GM18526 (cell line): ENCODE measurements around the gene PARP6.

Experiments
- POLR2A ChIP-seq: IDR thresholded peaks from 3 replicates; pipeline ENCODE4 v1.6.1; 2011; ENCODE audit not compliant: insufficient read length; ENCODE audit errors: extremely low read depth

Gene PARP6

DNA sequence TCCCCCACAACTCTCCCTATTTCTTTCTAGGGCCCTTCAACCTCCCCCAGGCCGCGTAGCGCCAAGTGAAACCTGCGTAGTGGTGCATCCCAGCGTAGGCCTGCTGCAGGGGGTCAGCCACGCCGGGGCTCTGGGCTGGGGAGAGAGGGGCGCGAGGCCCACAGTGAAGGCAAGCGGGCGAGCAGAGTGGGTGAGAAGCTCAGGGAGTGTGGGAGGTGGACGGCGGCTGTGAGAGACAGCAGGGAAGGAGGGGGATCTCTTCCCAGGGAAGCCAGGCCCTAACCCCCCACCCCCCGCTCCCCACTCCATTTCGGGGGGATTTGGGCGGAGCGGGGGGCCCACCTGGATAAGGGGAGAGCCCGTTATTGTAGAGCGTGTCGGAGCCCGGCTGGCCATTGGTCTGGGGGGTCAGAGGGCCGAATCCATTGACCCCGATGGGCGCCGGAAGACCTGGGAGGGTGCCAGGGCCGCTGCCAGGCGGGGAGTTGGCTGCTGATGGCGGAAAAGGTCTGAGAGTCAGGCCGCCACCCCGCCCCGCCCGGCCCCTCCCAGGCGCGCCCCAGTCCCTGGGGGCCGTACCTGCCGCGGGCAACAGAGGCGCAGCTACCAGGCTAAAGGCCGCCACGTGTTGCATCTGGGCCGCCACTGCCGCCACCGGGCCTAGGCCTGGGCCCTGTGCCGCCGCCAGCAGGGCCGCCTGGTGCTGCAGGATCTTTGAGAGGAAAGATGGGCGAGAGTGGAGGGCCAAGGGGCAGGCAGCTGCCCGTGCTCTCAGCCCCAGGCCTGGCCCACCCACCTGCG lies 16.6 kb upstream of the PARP6 start:
- TF ChIP-seq POLR2A: no peak

- no peak for TF ChIP-seq POLR2A
These were observed 13.7 kb upstream of the PARP6 start for GRCh38 chr15:72285927-72286516.

GRCh38 chr15:72285402-72285801 lies 13.0 kb upstream of the PARP6 start:
- TF ChIP-seq POLR2A: no peak

DNA sequence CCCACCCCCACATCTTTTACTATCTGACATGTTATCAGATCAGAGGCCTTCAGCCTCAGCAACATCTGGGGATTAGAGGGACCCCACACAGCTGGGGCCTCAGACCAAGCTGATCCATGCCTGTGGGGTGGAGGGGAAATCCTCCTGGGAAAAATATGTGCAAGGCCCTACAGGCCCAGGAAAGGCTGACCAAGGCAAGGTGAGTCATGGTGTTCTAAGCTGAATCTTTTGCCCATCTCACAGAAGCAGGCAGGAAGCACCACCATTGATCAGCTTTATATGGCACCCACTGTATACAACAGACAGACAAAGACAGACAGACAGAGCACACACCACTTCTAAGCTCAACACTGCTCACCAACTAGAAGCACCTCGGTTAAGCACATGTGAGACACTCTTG lies 12.4 kb upstream of the PARP6 start:
- TF ChIP-seq POLR2A: no peak

DNA sequence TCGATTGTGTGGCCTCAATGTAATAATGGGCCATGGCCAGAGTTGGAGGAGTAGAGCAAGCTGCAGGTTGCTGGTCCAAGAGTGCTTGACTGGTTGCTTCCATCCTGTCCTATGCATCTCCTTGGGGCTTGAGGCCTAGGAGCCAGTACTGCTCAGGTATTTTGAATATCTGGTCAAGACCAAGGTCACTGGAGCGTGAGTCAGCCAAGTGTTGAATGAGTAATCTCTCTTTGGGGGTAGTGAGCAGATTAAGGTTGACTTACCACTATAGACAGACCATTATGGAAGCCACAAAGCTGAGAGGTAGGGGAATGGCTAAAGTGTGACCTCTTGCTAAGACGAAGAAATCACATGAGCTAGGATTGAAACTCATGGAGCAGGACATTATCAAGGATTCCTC lies 9.4 kb upstream of the PARP6 start:
- no peak for TF ChIP-seq POLR2A

- no peak for TF ChIP-seq POLR2A
These were observed 8.4 kb upstream of the PARP6 start for GRCh38 chr15:72280751-72281150.

DNA sequence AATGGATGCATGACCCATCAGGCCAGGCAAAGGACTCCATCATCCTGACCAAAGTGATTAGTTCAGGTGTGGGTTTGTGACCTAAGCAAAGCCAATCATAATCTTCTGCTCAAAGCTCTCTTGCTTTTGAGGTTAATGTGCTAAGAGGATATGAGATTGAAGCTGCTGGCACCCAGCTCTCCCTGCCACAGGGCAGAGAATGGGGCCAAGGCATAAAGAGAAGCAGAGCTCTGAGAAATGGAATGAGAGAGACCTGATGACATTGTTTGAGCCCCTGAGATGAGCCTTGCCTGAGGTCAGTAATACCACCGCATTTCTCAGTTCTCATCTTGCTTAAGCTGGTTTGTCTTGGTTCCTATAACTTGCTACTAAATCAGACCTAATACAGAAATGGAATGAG lies 6.4 kb upstream of the PARP6 start:
- TF ChIP-seq POLR2A: no peak

DNA sequence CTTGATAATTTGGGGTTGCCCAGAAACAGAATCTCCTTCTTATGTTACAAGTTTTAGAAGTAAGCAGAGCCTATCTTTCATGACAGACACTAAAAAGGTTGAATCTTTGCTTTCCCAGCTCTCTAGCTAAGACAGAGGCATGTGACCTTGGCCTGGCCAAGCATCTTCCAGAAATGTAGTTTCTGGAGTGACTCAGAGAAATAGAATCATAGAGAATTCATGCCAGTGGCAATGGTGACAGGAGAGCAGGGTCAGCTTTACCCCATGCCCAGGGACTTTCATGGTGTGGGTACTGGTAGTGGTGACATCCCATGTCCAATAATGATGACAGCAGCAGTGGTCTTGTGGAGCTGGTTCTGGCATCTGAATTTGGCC lies 4.0 kb upstream of the PARP6 start:
- no peak for TF ChIP-seq POLR2A

- TF ChIP-seq POLR2A: no peak
These were observed 621 bp upstream of the PARP6 start for GRCh38 chr15:72272997-72273352.

GRCh38 chr15:72271895-72272212 lies 500 bp downstream of the PARP6 start:
- no peak for TF ChIP-seq POLR2A

DNA sequence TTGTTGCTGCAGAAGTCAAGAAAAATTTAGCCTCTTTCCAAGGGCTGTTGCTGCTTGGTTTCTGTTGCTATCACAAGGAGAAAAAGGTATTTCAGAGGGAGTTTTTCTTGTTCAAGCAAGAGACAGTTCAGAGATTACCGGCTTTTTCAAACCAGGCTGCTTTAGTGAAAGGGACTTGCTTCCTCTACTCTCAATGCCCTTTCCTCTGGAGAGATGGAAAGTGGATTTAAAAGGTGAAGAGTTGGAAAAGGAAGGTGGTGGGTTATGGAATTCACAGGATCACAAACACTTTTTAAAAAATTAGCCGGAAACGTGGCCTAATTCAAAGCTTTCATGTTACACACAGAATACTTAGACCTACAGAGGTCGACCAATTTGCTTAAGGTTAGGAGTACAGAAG lies 1.1 kb downstream of the PARP6 start:
- no peak for TF ChIP-seq POLR2A

DNA sequence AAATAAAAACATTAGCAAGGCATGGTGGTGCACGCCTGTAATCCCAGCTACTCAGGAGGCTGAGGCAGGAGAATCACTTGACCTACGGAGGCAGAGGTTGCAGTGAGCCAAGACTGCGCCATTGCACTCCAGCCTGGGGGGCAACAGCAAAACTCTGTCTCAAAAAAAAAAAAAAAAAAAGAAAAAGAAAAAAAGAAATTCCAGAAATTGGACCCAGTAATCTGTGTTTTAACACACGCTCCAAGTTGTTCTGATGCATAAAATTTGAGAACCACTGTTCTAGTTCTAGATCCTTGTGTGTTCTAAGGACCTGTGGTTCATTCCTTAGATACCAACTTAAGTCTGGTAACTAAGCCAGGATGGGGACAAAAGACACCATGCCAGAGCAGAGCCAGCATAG lies 2.6 kb downstream of the PARP6 start:
- TF ChIP-seq POLR2A: no peak

GRCh38 chr15:72265031-72265430 lies 7.3 kb downstream of the PARP6 start:
- TF ChIP-seq POLR2A: no peak

DNA sequence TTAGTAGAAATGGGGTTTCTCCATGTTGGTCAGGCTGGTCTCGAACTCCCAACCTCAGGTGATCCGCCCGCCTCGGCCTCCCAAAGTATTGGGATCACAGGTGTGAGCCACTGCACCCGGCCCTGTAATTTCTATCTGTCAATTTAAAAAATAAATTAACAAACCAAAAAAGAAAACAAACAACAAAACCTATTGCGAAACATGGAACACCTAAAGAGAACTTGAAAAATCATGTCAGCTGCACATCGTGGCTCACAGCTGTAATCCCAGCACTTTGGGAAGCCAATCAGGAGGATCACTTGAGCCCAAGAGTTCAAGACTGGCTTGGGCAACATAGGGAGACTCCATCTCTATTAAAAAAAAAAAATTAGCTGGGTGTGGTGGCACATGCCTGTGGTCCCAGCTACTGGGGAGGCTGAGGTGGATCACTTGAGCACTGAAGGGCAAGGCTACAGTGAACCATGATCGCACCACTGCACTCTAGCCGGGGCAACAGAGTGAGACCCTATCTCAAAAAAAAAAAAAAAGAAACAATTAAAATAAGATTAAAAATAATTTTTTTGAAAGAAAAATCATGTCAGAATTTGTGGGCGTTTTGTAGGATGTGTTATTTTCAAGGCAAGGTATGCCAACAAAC lies 19.6 kb downstream of the PARP6 start:
- no peak for TF ChIP-seq POLR2A

- TF ChIP-seq POLR2A: no peak
These were observed 23.1 kb downstream of the PARP6 start for GRCh38 chr15:72249142-72249810.

DNA sequence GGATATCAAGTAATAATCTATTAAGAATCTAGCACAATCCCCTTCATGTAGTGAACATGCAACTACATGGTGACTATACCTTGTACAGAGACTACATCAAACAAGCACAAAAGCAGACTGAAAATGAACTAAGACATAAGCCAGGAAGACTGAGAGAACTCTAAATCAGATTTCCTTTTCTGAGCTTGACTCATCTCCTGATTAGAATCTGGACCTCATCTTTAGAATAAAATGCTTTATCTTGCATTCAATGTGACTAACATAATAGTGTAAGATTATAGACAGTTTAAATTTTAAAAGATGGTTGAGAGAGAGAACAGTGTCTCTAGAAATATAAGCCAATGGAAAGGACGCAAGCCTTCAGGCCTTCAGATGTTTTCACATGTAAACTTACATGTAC lies 23.8 kb downstream of the PARP6 start:
- TF ChIP-seq POLR2A: no peak
